ENCODE data around the gene MS4A3.

DNA sequence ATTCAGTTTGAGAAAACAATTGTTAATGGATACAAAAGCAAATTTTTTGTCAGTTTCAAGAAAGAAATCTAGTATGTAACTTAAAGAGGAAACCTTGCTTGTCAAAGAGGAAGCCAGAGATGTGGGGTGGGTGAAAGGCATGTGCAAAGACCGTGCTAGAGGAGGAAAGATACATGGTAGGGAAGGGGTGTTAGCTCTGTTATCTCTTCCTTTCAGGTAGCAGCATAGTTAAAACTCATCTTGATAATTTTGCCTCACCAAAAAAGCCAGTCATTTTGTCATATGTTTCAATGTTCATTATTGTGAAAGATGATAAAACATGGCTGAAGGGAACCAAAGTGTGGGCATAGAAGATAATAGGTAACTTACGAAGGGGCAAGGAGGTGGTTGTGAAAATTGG lies 29.4 kb downstream of the MS4A3 start:
- TF ChIP-seq, protein P1, sequence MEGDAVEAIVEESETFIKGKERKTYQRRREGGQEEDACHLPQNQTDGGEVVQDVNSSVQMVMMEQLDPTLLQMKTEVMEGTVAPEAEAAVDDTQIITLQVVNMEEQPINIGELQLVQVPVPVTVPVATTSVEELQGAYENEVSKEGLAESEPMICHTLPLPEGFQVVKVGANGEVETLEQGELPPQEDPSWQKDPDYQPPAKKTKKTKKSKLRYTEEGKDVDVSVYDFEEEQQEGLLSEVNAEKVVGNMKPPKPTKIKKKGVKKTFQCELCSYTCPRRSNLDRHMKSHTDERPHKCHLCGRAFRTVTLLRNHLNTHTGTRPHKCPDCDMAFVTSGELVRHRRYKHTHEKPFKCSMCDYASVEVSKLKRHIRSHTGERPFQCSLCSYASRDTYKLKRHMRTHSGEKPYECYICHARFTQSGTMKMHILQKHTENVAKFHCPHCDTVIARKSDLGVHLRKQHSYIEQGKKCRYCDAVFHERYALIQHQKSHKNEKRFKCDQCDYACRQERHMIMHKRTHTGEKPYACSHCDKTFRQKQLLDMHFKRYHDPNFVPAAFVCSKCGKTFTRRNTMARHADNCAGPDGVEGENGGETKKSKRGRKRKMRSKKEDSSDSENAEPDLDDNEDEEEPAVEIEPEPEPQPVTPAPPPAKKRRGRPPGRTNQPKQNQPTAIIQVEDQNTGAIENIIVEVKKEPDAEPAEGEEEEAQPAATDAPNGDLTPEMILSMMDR (conservative IDR thresholded peaks at IDR 0.05; ENCODE audit: low read length): no peak
- TF ChIP-seq EZH2phosphoT487 (IDR thresholded peaks at IDR 0.05; ENCODE audit: borderline replicate concordance): no peak
